Activated naive CD4-positive, alpha-beta T cell treated with anti-CD3 and anti-CD28 coated beads, Interleukin-2, amount 50 U/mL, for 72 hours (primary cell): ENCODE results near the gene CBARP. TPM values are rescaled to one million over a fixed set of nuclear protein-coding genes. Genes with fewer than 3 reads are reported as not detected.

ENCODE experiments used
- ATAC-seq, 2 donors: fragments of 150-1000 bp; cut with Tn5 transposase; 2 replicates each; pipeline ENCODE4 v1.10.0; 2021; ENCODE audit warnings: mild to moderate bottlenecking in 2 of 2, moderate library complexity in 2 of 2
- DNase-seq, 2 donors: peaks; one replicate each; pipeline ENCODE4 v3.0.0; 2021 to 2022; ENCODE audit warnings: low spot score in 2 of 2
- H3K27ac Mint-ChIP-seq, 2 donors: one replicate each; pipeline ENCODE4 v1.8.0; 2022; ENCODE audit warnings: mild to moderate bottlenecking in 2 of 2, mixed read lengths in 2 of 2
- H3K36me3 Mint-ChIP-seq, 2 donors: one replicate each; pipeline ENCODE4 v1.8.0; 2022; ENCODE audit warnings: mixed read lengths in 2 of 2
- H3K9me3 Mint-ChIP-seq, 2 donors: one replicate each; pipeline ENCODE4 v1.8.0; 2022; ENCODE audit warnings: mixed read lengths in 2 of 2
- total RNA-seq, 2 donors: library from RNA; stranded (reverse); gene quantifications; one replicate each; pipeline ENCODE4 v1.2.3, GENCODE V29; 2022

CBARP gene
- total RNA-seq = 1 to 10 TPM; 1.0 to 1.6 TPM

- H3K36me3 Mint-ChIP-seq = peaks cover 0 to 12% of the 10 kb centered on the region in 2 donors
- DNase-seq (no peak), ATAC-seq (peak; percentile 4 to 7)
- H3K27ac Mint-ChIP-seq = no peak within 1 kb of the TSS
- no peaks in the 10 kb centered on the region for H3K9me3 Mint-ChIP-seq
Measured at GRCh38 chr19:1237754-1238368, at the start of gene CBARP. Gene CBARP, minus strand, starts transcription at chr19:1238005. Its CDS starts 1,905 bp downstream, at chr19:1236100.

GRCh38 chr19:1286487-1287353 is 48.9 kb upstream of the CBARP start:
- Mint-ChIP-seq H3K9me3 (no peaks in the 10 kb centered on the region), H3K36me3 (no peaks in the 10 kb centered on the region), H3K27ac (no peak overlapping the region)
- DNase-seq (no peak), ATAC-seq (no peak)

- Mint-ChIP-seq H3K9me3 (no peaks in the 10 kb centered on the region), H3K36me3 (no peaks in the 10 kb centered on the region), H3K27ac (no peak within 1 kb of the TSS)
- no peak for DNase-seq
- ATAC-seq = no peak
Measured at GRCh38 chr19:1285737-1286360, 48.0 kb upstream of the CBARP start, which contains the start of gene EFNA2. Gene EFNA2, plus strand, starts transcription at chr19:1285873. Its CDS starts 296 bp downstream, at chr19:1286169.

- Mint-ChIP-seq H3K9me3 (no peaks in the 10 kb centered on the region), H3K27ac (no peak overlapping the region), H3K36me3 (peaks cover 0 to 2% of the 10 kb centered on the region in 2 donors)
- ATAC-seq (no peak), DNase-seq (no peak)
Measured at GRCh38 chr19:1284979-1285736, 47.4 kb upstream of the CBARP start.

- no peak for DNase-seq
- H3K9me3 Mint-ChIP-seq = no peaks in the 10 kb centered on the region
- H3K27ac Mint-ChIP-seq = no peak overlapping the region
- ATAC-seq = no peak
- peaks cover 0 to 9% of the 10 kb centered on the region in 2 donors for H3K36me3 Mint-ChIP-seq
Measured at GRCh38 chr19:1284293-1284978, 46.6 kb upstream of the CBARP start.

GRCh38 chr19:1283917-1284292 is 46.1 kb upstream of the CBARP start:
- H3K9me3 Mint-ChIP-seq = no peaks in the 10 kb centered on the region
- ATAC-seq (no peak), DNase-seq (no peak)
- no peak overlapping the region for H3K27ac Mint-ChIP-seq
- peaks cover 0 to 10% of the 10 kb centered on the region in 2 donors for H3K36me3 Mint-ChIP-seq

- no peak for ATAC-seq
- peaks cover 0 to 10% of the 10 kb centered on the region in 2 donors for H3K36me3 Mint-ChIP-seq
- no peak for DNase-seq
- H3K9me3 Mint-ChIP-seq = no peaks in the 10 kb centered on the region
- no peak overlapping the region for H3K27ac Mint-ChIP-seq
Measured at GRCh38 chr19:1283207-1283916, 45.6 kb upstream of the CBARP start.

- Mint-ChIP-seq H3K36me3 (peaks cover 0 to 10% of the 10 kb centered on the region in 2 donors), H3K9me3 (no peaks in the 10 kb centered on the region), H3K27ac (no peak overlapping the region)
- ATAC-seq = peak in 1 of 2 donors; percentile 30
- no peak for DNase-seq
Measured at GRCh38 chr19:1282588-1283206, 44.9 kb upstream of the CBARP start.

GRCh38 chr19:1281569-1282287 is 43.9 kb upstream of the CBARP start:
- ATAC-seq (no peak), DNase-seq (no peak)
- peaks cover 3 to 13% of the 10 kb centered on the region in 2 donors for H3K36me3 Mint-ChIP-seq
- no peaks in the 10 kb centered on the region for H3K9me3 Mint-ChIP-seq
- H3K27ac Mint-ChIP-seq = no peak overlapping the region

GRCh38 chr19:1280636-1281568 is 43.1 kb upstream of the CBARP start:
- H3K9me3 Mint-ChIP-seq = no peaks in the 10 kb centered on the region
- H3K27ac Mint-ChIP-seq = no peak overlapping the region
- DNase-seq = no peak
- no peak for ATAC-seq
- H3K36me3 Mint-ChIP-seq = peaks cover 8 to 17% of the 10 kb centered on the region in 2 donors

GRCh38 chr19:1279782-1280341 is 42.1 kb upstream of the CBARP start:
- H3K27ac Mint-ChIP-seq = no peak overlapping the region
- peaks cover 8 to 17% of the 10 kb centered on the region in 2 donors for H3K36me3 Mint-ChIP-seq
- ATAC-seq (peak in 1 of 2 donors; percentile 16), DNase-seq (peak; percentile 84 to 90)
- no peaks in the 10 kb centered on the region for H3K9me3 Mint-ChIP-seq

- Mint-ChIP-seq H3K27ac (no peak overlapping the region), H3K36me3 (peaks cover 10 to 17% of the 10 kb centered on the region in 2 donors), H3K9me3 (no peaks in the 10 kb centered on the region)
- ATAC-seq = no peak
- no peak for DNase-seq
Measured at GRCh38 chr19:1278713-1279660, 41.2 kb upstream of the CBARP start.
